GM12892 (cell line): ENCODE data around the gene PLA2G7.

Experiments
- DNase-seq: peaks from one replicate; pipeline ENCODE4 v3.0.0; 2011; ENCODE audit not compliant: insufficient read length
- FAIRE-seq: peaks from 2 replicates; lab custom pipeline; 2011; peaks lifted over from hg19 to GRCh38; lab: Jason Lieb, UNC
- POLR2A ChIP-seq: IDR thresholded peaks from 2 replicates; pipeline ENCODE4 v1.6.1; 2011; ENCODE audit warnings: low read depth, low read length, control low read depth
- POLR2AphosphoS5 ChIP-seq: IDR thresholded peaks from 2 replicates; pipeline ENCODE4 v1.6.1; 2011; ENCODE audit warnings: low read depth, low read length, control low read depth
- TAF1 ChIP-seq: IDR thresholded peaks from 2 replicates; pipeline ENCODE4 v1.6.1; 2011; ENCODE audit warnings: low read depth, mild to moderate bottlenecking, control low read depth, low read length, borderline replicate concordance

PLA2G7 gene

GRCh38 chr6:46676604-46677313 lies 58.4 kb downstream of the PLA2G7 start:
- DNase-seq, result no peak
- TF ChIP-seq TAF1 (no peak), POLR2AphosphoS5 (no peak), POLR2A (no peak)
- no peak for FAIRE-seq

- FAIRE-seq (no peak), DNase-seq (no peak)
- TF ChIP-seq POLR2A (no peak), TAF1 (no peak), POLR2AphosphoS5 (no peak)
Measured at GRCh38 chr6:46674410-46674809, 60.8 kb downstream of the PLA2G7 start.

- DNase-seq (no peak), FAIRE-seq (no peak)
- TF ChIP-seq POLR2AphosphoS5 (no peak), TAF1 (no peak), POLR2A (no peak)
Measured at GRCh38 chr6:46667377-46667776, 67.8 kb downstream of the PLA2G7 start.

GRCh38 chr6:46661483-46661882 lies 73.7 kb downstream of the PLA2G7 start:
- DNase-seq (no peak), FAIRE-seq (no peak)
- TF ChIP-seq POLR2AphosphoS5 (no peak), POLR2A (no peak), TAF1 (no peak)

GRCh38 chr6:46657642-46658041 lies 77.5 kb downstream of the PLA2G7 start:
- no peak for TF ChIP-seq TAF1
- no peak for TF ChIP-seq POLR2A
- TF ChIP-seq POLR2AphosphoS5, result no peak
- no peak for FAIRE-seq
- DNase-seq, result no peak

- no peak for FAIRE-seq
- no peak for DNase-seq
Measured at GRCh38 chr6:46655803-46656202, 79.4 kb downstream of the PLA2G7 start.

More at GRCh38 chr6:46655803-46656202, 79.4 kb downstream of the PLA2G7 start:
- TF ChIP-seq POLR2A, result no peak
- TF ChIP-seq POLR2AphosphoS5, result no peak
- TF ChIP-seq TAF1, result no peak
